ENCODE data around the gene PRELID3B. TPM values are rescaled to one million over a fixed set of nuclear protein-coding genes. Genes with fewer than 3 reads are reported as not detected.
"Not testable (repeated sequence)": the region's sequence is repeated elsewhere in the genome, so short reads cannot be mapped to it uniquely, and the experiment has no call there.

Gene PRELID3B
- total RNA-seq, 4 donors from 2014 or later, result 19.2 to 34.5 (median 23.1) TPM

DNA sequence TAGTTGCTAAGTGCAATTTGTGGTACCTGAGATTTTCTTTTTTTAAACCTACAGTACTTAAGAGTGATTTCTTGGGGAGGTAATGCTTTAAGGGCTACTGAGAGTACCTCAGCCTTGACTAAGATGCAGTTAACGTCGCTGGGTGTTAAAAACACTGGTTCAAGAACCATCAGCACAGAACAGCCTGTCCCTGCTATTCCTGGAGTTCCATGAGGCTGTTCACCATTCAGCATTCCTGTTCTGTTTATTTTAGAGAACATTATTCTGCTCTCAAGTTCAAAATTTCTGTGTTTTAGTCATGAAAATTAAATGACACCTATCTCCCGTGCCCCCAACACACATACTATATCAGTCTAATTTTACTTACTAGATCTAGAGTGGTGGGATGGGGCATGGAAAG is 1.7 kb upstream of the PRELID3B start:
- peaks cover 2 to 43% (median 16%) of the 10 kb centered on the region in 4 donors for H3K4me1 ChIP-seq
- H3K27me3 ChIP-seq, result no peaks in the 10 kb centered on the region
- no peak for DNase-seq (ENCODE audit: low spot score in 2 of 2)
- TF ChIP-seq, protein P1, sequence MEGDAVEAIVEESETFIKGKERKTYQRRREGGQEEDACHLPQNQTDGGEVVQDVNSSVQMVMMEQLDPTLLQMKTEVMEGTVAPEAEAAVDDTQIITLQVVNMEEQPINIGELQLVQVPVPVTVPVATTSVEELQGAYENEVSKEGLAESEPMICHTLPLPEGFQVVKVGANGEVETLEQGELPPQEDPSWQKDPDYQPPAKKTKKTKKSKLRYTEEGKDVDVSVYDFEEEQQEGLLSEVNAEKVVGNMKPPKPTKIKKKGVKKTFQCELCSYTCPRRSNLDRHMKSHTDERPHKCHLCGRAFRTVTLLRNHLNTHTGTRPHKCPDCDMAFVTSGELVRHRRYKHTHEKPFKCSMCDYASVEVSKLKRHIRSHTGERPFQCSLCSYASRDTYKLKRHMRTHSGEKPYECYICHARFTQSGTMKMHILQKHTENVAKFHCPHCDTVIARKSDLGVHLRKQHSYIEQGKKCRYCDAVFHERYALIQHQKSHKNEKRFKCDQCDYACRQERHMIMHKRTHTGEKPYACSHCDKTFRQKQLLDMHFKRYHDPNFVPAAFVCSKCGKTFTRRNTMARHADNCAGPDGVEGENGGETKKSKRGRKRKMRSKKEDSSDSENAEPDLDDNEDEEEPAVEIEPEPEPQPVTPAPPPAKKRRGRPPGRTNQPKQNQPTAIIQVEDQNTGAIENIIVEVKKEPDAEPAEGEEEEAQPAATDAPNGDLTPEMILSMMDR (IDR thresholded peaks at IDR 0.05), result no peak
- TF ChIP-seq POLR2A (IDR thresholded peaks at IDR 0.05) (no peak), EP300 (IDR thresholded peaks at IDR 0.05) (no peak)
- 94% methylated on average over 3 of the region's 3 CpGs for WGBS, 2 donors
- no peak overlapping the region for H3K4me3 ChIP-seq
- H3K36me3 ChIP-seq, result peaks cover 0 to 3% (median 0%) of the 10 kb centered on the region in 3 donors
- no peaks in the 10 kb centered on the region for H3K9me3 ChIP-seq
- H3K27ac ChIP-seq, result peak overlapping the region in 1 of 4 donors; percentile 34

DNA sequence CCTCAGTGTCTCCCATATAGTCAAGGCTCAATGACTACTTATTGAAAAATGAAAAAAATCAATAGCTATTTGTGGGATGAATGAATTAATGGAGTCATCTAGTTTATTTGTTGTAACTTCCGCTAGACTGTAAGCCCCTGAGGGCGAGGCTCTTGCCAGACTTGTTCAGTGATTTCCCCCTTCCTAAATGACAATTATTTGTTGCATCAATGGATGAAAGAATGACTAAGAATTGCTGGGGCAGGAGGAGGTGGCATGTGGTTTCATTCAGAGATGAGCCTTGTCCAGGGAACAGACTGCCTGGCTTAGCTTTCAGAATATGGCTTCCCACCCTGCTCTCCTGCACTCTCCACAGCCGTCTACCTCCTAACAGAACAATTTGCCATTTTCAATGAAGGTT is 1.1 kb upstream of the PRELID3B start:
- H3K9me3 ChIP-seq, result no peaks in the 10 kb centered on the region
- no peak for DNase-seq (ENCODE audit: low spot score in 2 of 2)
- no peaks in the 10 kb centered on the region for H3K27me3 ChIP-seq
- peak overlapping the region in 3 of 4 donors; percentile 85 to 93 (median 89) for H3K27ac ChIP-seq
- no peak for TF ChIP-seq EP300 (IDR thresholded peaks at IDR 0.05)
- TF ChIP-seq, protein P1 (IDR thresholded peaks at IDR 0.05), result no peak
- no peak for TF ChIP-seq POLR2A (IDR thresholded peaks at IDR 0.05)
- no peak overlapping the region for H3K4me3 ChIP-seq
- H3K4me1 ChIP-seq, result peaks cover 2 to 49% (median 16%) of the 10 kb centered on the region in 4 donors
- H3K36me3 ChIP-seq, result peaks cover 0 to 3% (median 0%) of the 10 kb centered on the region in 3 donors
- 64 to 66% methylated on average over 3 of the region's 3 CpGs for WGBS, 2 donors

DNA sequence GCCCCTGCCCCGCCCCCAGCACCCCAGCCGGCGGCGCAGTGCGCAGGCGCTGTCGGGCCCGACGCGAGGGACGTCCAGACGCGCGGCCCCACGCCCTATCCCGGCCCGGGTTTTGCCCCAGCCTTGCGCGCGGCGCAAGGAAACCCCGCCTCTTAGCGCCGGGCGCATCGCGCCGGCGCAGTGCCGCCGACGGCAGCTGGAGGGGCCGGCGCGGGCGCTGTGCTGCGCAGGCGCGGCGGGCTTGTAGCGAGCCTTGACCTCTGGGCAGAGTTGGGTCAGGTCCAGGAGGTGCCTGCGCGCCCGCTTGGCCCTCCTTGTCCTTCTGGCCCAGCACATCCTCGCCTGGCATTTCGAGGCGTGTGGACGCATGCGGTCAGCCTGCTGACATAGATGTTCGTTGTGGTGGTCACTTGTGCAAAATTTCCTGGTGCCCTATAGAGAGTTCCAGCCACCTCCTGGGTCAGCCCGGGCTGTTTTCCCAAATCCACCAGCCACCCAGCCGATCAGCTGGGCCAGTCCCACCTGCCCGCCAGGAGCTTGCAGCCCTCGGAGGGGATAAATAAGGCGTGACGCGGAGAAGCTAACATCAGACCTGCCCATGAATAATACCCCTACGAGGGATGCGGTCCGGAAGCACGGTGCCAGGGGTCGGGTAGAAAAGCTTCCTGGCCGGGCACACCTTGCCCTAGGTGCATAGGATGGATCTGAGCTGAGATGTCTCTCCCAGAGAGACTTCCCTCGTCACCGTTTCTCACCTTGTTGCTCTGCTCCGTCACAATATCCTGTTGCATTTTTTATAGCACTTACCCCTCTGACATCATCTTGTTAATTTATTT is 428 bp upstream of the PRELID3B start:
- peak; percentile 76 to 77 for DNase-seq (ENCODE audit: low spot score in 2 of 2)
- Histone ChIP-seq H3K4me3 (peak overlapping the region; percentile 68 to 100 (median 93)), H3K27me3 (no peaks in the 10 kb centered on the region), H3K36me3 (peaks cover 0 to 7% (median 0%) of the 10 kb centered on the region in 3 donors), H3K4me1 (peaks cover 2 to 49% (median 16%) of the 10 kb centered on the region in 4 donors), H3K27ac (peak overlapping the region; percentile 58 to 93 (median 87)), H3K9me3 (no peaks in the 10 kb centered on the region)
- TF ChIP-seq POLR2A (IDR thresholded peaks at IDR 0.05) (peak in 1 of 2 donors; percentile 50), EP300 (IDR thresholded peaks at IDR 0.05) (peak in 1 of 2 donors; percentile 14)
- TF ChIP-seq, protein P1 (IDR thresholded peaks at IDR 0.05), result peak in 3 of 5 experiments; percentile 25 to 52 (median 32)
- WGBS, 2 donors, result 24 to 53% methylated on average over 20 to 44 of the region's 66 CpGs

DNA sequence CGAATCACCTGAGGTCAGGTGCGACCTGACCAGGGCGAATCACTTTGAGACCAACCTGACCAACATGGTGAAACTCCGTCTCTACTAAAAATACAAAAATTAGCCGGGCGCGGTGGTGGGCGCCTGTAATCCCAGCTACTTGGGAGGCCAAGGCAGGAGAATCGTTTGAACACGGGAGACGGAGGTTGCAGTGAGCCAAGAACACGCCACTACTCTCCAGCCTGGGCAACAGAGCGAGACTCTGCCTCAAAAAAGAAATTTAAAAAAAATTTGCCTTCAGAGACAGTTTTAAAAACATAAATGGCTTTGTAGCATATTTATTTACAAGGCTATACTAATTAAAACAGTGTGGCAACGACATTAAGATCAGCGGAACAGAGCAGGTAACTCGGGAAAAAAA is 1.1 kb downstream of the PRELID3B start:
- peak overlapping the region in 3 of 4 donors; percentile 90 to 100 (median 96) for H3K4me3 ChIP-seq
- peaks cover 2 to 47% (median 16%) of the 10 kb centered on the region in 4 donors for H3K4me1 ChIP-seq
- DNase-seq (ENCODE audit: low spot score in 2 of 2); H3K9me3 ChIP-seq; H3K27me3 ChIP-seq: not testable (repeated sequence)
- H3K36me3 ChIP-seq, result peaks cover 0 to 23% (median 0%) of the 10 kb centered on the region in 3 donors
- 87 to 91% methylated on average over 16 of the region's 16 CpGs for WGBS, 2 donors
- peak overlapping the region in 2 of 4 donors; percentile 85 to 93 for H3K27ac ChIP-seq

DNA sequence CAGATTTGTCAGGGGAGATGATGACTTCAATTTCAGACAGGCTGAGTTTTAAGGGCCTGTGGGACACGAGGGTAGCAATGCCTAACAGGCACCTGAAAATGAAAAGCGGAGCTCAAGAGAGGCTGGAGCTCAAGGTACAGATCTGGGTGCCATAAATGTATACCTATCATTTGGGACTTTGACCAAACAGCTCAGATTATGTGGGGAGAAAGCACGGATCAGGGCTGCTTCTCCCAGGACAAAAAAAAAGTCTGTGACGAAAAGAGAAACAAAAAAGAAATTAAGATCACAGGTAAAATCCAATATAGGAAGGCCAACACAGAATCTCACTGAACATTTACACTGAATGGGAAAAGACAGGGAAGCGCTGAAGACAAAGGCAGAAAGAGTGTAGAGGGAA is 1.9 kb downstream of the PRELID3B start:
- Histone ChIP-seq H3K4me3 (no peak overlapping the region), H3K27me3 (no peaks in the 10 kb centered on the region), H3K27ac (peak overlapping the region in 1 of 4 donors; percentile 93), H3K36me3 (peaks cover 0 to 31% (median under 1%) of the 10 kb centered on the region in 3 donors), H3K9me3 (no peaks in the 10 kb centered on the region), H3K4me1 (peaks cover 2 to 47% (median 16%) of the 10 kb centered on the region in 4 donors)
- DNase-seq (ENCODE audit: low spot score in 2 of 2), result no peak
- 87 to 89% methylated on average over 5 of the region's 5 CpGs for WGBS, 2 donors
- no peak for TF ChIP-seq POLR2A (IDR thresholded peaks at IDR 0.05)
- no peak for TF ChIP-seq EP300 (IDR thresholded peaks at IDR 0.05)
- TF ChIP-seq, protein P1 (IDR thresholded peaks at IDR 0.05), result no peak
